Adrenal gland (tissue), 12 donors: ENCODE data around the gene CDKAL1. TPM values are rescaled to one million over a fixed set of nuclear protein-coding genes. Genes with fewer than 3 reads are reported as not detected.
"Not testable (repeated sequence)": the region's sequence is repeated elsewhere in the genome, so short reads cannot be mapped to it uniquely, and the experiment has no call there.

Experiments used
- DNase-seq, 7 donors: peaks; one replicate each; pipeline ENCODE4 v3.0.0-alpha.2; 2019 to 2020
- H3K27ac ChIP-seq, 5 donors: fragments of 200-600 bp; sonication (generic) in 4 of 5; 1 replicate in 3 of 5; 2 replicates in 2 of 5; pipeline versions ENCODE4 v1.5.1 to v1.8.0; 2016 to 2020; ENCODE audit warnings: mild to moderate bottlenecking in 1 of 5
- H3K27me3 ChIP-seq: fragments of 200-600 bp; 2 replicates; pipeline ENCODE4 v1.8.0; 2021
- H3K36me3 ChIP-seq, 2 donors: fragments of 200-600 bp; replicated peaks in 1 of 2; 1 replicate in 1 of 2; 2 replicates in 1 of 2; pipeline versions ENCODE4 v1.5.1 to v1.8.0; 2018 to 2022
- H3K4me1 ChIP-seq, 2 donors: fragments of 200-600 bp; replicated peaks in 1 of 2; 1 replicate in 1 of 2; 2 replicates in 1 of 2; pipeline versions ENCODE4 v1.5.1 to v1.8.0; 2018 to 2021
- H3K4me3 ChIP-seq, 4 donors: fragments of 200-600 bp; sonication (generic) in 3 of 4; one replicate each; pipeline ENCODE4 v1.5.1; 2016 to 2018
- H3K9me3 ChIP-seq, 3 donors: fragments of 200-600 bp; sonication (generic) in 1 of 3; replicated peaks in 1 of 3; 1 replicate in 2 of 3; 2 replicates in 1 of 3; pipeline versions ENCODE4 v1.5.1 to v1.8.0; 2016 to 2021
- CTCF ChIP-seq, 6 experiments: fragments of 450-650 bp in 4 of 6; fragments of 200-600 bp in 2 of 6; sonication (generic) in 1 of 6; IDR thresholded peaks; 1 replicate in 5 of 6; 2 replicates in 1 of 6; pipeline versions ENCODE4 v1.5.1 to v1.8.0; 2016 to 2021; ENCODE audit warnings: antibody characterized with exemption in 6 of 6, mild to moderate bottlenecking in 2 of 6, moderate library complexity in 1 of 6
- POLR2A ChIP-seq, 2 donors: fragments of 450-650 bp; IDR thresholded peaks; one replicate each; pipeline ENCODE4 v1.6.1; 2017; ENCODE audit warnings: antibody characterized with exemption in 2 of 2, mild to moderate bottlenecking in 2 of 2, moderate library complexity in 1 of 2
- whole genome bisulfite sequencing, 4 donors: extraction: QIAGEN DNeasy Blood & Tissue Kit in 2 of 4; methylation state at CpG; one replicate each; pipeline versions ENCODE4 v1.1.5 to v1.1.7; 2013 to 2017; 5-methylcytosine and 5-hydroxymethylcytosine counted together
- intact Hi-C, 2 donors: fragments of 100-400 bp; cut with DNase I; formaldehyde crosslinking; loops; one replicate each; pipeline versions ENCODE4 v1.14.1 to v1.15.0; 2022 to 2023
- polyA plus RNA-seq, 3 donors: library from polyadenylated mRNA; stranded (reverse); fragments of 200-250 nt in 2 of 3; fragments of 350-450 nt in 1 of 3; fragmentation: Illumina TruSeq in 1 of 3; extraction: RNeasy Lipid Tissue Mini Kit (QIAGEN cat#74804) in 1 of 3; gene quantifications; one replicate each; pipeline ENCODE4 v1.2.3, GENCODE V29; 2013 to 2014
- total RNA-seq, 9 donors: library from RNA; depleted of rRNA in 4 of 9; stranded (reverse); fragments of >200 nt in 4 of 9; fragments of 120-200 nt in 1 of 9; fragmentation: NEBNext Ultra II Directional in 1 of 9; extraction: Animal tissue kit (Norgen Biotek cat#: 25700) in 1 of 9; gene quantifications; one replicate each; pipeline versions ENCODE4 v1.1.0 to v1.2.4, GENCODE V29; 2013 to 2023
- donor health status: healthy with polysubstance abuse.
- donor health status: Bipolar disorder and iron deficiency.
- donor health status: DM: yes; HTN: yes; CAD: no.
- donor health status: DM: no; HTN: no; CAD: no.
- donor health status: DM: no; HTN: no; CAD: no.
- donor health status: DM: yes; HTN: yes; CAD: no.

CDKAL1 gene
- total and polyA plus RNA-seq, 12 donors, result 3.9 to 21.1 (median 10.6) TPM

GRCh38 chr6:21050935-21051334, 516.7 kb downstream of the CDKAL1 start:
- Histone ChIP-seq H3K4me1 (no peaks in the 10 kb centered on the region), H3K36me3 (no peaks in the 10 kb centered on the region), H3K9me3 (no peaks in the 10 kb centered on the region), H3K27me3 (no peaks in the 10 kb centered on the region), H3K27ac (no peak overlapping the region), H3K4me3 (no peak overlapping the region)
- intact Hi-C loops, result no loop called here
- TF ChIP-seq POLR2A (IDR thresholded peaks at IDR 0.05), result no peak
- TF ChIP-seq CTCF (IDR thresholded peaks at IDR 0.05), result no peak
- no peak for DNase-seq
- WGBS, 4 donors, result 94 to 99% (median 97%) methylated on average over 2 of the region's 2 CpGs

GRCh38 chr6:21051777-21052176, 517.5 kb downstream of the CDKAL1 start:
- Histone ChIP-seq H3K4me3 (no peak overlapping the region), H3K27me3 (no peaks in the 10 kb centered on the region), H3K9me3 (no peaks in the 10 kb centered on the region), H3K27ac (no peak overlapping the region), H3K4me1 (no peaks in the 10 kb centered on the region), H3K36me3 (no peaks in the 10 kb centered on the region)
- no peak for TF ChIP-seq POLR2A (IDR thresholded peaks at IDR 0.05)
- TF ChIP-seq CTCF (IDR thresholded peaks at IDR 0.05), result no peak
- no peak for DNase-seq
- intact Hi-C loops, result no loop called here

- intact Hi-C loops, result no loop called here
- 96 to 98% (median 96%) methylated on average over 4 of the region's 4 CpGs for WGBS, 4 donors
- no peaks in the 10 kb centered on the region for H3K4me1 ChIP-seq
Observed at GRCh38 chr6:21053612-21054011, 519.4 kb downstream of the CDKAL1 start.

GRCh38 chr6:21055480-21055879, 521.2 kb downstream of the CDKAL1 start:
- H3K27ac ChIP-seq, H3K9me3 ChIP-seq, H3K36me3 ChIP-seq, H3K4me1 ChIP-seq, H3K4me3 ChIP-seq, intact Hi-C loops, H3K27me3 ChIP-seq, DNase-seq: not testable (repeated sequence)
- WGBS, 4 donors, result 94 to 100% (median 97%) methylated on average over 2 of the region's 2 CpGs

More at GRCh38 chr6:21053612-21054011, 519.4 kb downstream of the CDKAL1 start:
- Histone ChIP-seq H3K27ac (no peak overlapping the region), H3K4me3 (no peak overlapping the region), H3K36me3 (no peaks in the 10 kb centered on the region), H3K27me3 (no peaks in the 10 kb centered on the region), H3K9me3 (no peaks in the 10 kb centered on the region)
- no peak for DNase-seq
- TF ChIP-seq CTCF (IDR thresholded peaks at IDR 0.05) (no peak), POLR2A (IDR thresholded peaks at IDR 0.05) (no peak)

GRCh38 chr6:21061892-21062291, 527.6 kb downstream of the CDKAL1 start:
- no peak for TF ChIP-seq POLR2A (IDR thresholded peaks at IDR 0.05)
- TF ChIP-seq CTCF (IDR thresholded peaks at IDR 0.05), result no peak
- intact Hi-C loops, result no loop called here
- DNase-seq, result no peak
- no peaks in the 10 kb centered on the region for H3K9me3 ChIP-seq
- H3K4me1 ChIP-seq, result no peaks in the 10 kb centered on the region
- no peaks in the 10 kb centered on the region for H3K27me3 ChIP-seq
- no peaks in the 10 kb centered on the region for H3K36me3 ChIP-seq
- H3K4me3 ChIP-seq, result no peak overlapping the region
- H3K27ac ChIP-seq, result no peak overlapping the region
